Measurements from ENCODE around the gene SCARB2.

SCARB2 gene

DNA sequence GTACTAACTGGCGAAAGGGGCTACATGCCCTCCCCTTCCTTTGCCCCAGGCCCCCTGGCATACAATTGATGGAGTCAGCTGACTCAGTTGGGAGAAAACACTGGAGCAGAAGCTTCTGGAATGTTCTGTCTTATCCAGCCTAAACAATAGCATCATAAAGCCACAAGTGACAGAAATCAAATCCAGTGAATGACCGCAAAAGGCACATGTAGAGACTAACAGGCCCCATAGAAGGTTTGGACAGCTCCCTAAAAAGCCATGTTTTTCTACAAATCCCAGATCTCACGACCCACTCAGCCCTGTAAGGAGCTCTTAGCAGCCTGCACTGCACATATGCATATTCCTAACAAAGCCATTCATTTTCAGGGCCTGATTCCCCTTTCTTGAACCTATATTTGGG lies 25.1 kb downstream of the SCARB2 start:
- no peak overlapping the region for H3K4me3 ChIP-seq (ENCODE audit: control insufficient read depth, low read depth, low read length)
- no peak for DNase-seq (ENCODE audit: low read depth)
- TF ChIP-seq CTCF (IDR thresholded peaks at IDR 0.05; ENCODE audit: control insufficient read depth, insufficient read depth, low read depth, low read length, missing control alignments): no peak

- no peak for DNase-seq (ENCODE audit: low read depth)
- no peak for TF ChIP-seq CTCF (IDR thresholded peaks at IDR 0.05; ENCODE audit: control insufficient read depth, insufficient read depth, low read depth, low read length, missing control alignments)
- no peak overlapping the region for H3K4me3 ChIP-seq (ENCODE audit: control insufficient read depth, low read depth, low read length)
These were observed 25.5 kb downstream of the SCARB2 start for GRCh38 chr4:76188149-76188548.

GRCh38 chr4:76187152-76187551 lies 26.5 kb downstream of the SCARB2 start:
- no peak overlapping the region for H3K4me3 ChIP-seq (ENCODE audit: control insufficient read depth, low read depth, low read length)
- DNase-seq (ENCODE audit: low read depth): no peak
- TF ChIP-seq CTCF (IDR thresholded peaks at IDR 0.05; ENCODE audit: control insufficient read depth, insufficient read depth, low read depth, low read length, missing control alignments): no peak

DNA sequence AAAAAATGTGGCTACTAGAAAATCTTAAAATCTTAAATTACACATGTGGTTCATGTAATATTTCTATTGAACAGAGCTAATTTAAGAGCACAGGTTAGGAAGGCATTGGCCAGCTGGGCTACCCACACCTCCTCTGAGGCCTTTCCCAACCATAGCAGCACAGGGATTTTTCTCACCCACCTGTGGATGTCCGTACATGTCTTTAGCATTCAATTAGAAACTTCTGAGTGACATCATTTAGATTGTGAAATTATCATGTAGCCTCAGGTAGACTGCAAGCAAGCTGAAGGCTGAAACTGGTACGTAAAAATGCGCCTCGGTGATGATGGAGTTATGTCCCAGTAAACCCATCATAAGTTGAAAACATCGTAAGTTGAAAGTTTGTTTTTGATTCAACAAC lies 31.2 kb downstream of the SCARB2 start:
- H3K4me3 ChIP-seq (ENCODE audit: control insufficient read depth, low read depth, low read length): no peak overlapping the region
- TF ChIP-seq CTCF (IDR thresholded peaks at IDR 0.05; ENCODE audit: control insufficient read depth, insufficient read depth, low read depth, low read length, missing control alignments): no peak
- DNase-seq (ENCODE audit: low read depth): no peak

DNA sequence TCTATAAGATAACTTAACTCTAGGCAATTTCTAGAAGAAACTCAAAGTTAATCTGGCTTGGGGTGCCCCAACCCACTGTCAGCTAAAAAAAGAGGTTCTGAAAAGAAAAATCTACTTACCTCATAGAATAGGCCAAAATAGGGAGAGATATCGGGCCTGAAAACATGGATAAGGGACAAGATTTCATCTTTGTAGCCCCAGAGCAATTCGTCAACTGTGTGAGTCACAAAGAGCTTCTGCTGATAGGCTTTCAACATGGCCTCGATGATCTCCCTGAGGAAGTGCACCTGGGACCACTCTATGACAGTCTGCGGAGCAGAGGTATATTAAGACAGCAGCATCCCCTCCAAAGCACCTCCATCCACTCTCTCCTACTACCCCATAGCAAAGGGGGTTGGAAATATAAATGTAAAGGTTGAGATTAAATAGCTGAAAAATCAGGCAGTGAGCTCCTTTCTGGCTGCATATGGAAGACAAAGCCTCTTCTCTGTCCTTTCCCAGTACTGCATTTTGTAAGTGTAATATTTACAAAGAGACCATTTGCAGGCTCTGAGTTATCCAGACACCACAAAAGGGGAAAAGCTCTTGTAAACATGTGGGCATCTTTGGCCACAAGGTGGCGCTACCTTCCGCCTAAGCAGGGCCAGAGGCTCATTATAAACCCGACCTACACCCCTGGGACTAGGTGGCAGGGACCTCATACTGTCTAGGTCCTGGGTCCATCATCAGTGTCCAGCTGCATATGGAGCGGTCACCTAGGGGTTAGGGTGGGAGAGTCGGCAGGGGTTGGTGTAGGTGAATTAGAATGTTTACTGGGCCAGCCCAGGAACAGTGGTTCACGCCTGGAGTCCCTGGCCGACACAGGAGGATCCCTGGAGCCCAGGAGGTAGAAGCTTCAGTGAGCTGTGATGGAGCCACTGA lies 34.0 kb downstream of the SCARB2 start:
- peak; percentile 88 for TF ChIP-seq CTCF (IDR thresholded peaks at IDR 0.05; ENCODE audit: control insufficient read depth, insufficient read depth, low read depth, low read length, missing control alignments)
- H3K4me3 ChIP-seq (ENCODE audit: control insufficient read depth, low read depth, low read length): no peak overlapping the region
- DNase-seq (ENCODE audit: low read depth): peak; percentile 41

GRCh38 chr4:76178296-76178695 lies 35.3 kb downstream of the SCARB2 start:
- no peak for DNase-seq (ENCODE audit: low read depth)
- H3K4me3 ChIP-seq (ENCODE audit: control insufficient read depth, low read depth, low read length): no peak overlapping the region
- TF ChIP-seq CTCF (IDR thresholded peaks at IDR 0.05; ENCODE audit: control insufficient read depth, insufficient read depth, low read depth, low read length, missing control alignments): no peak
